K562 (cell line): Measurements from ENCODE around the gene TRIM27. TPM values are rescaled to one million over a fixed set of nuclear protein-coding genes. Genes with fewer than 3 reads are reported as not detected.

Source experiments
- ARID3A ChIP-seq: IDR thresholded peaks from 2 replicates; pipeline ENCODE4 v1.6.1; 2012; ENCODE audit warnings: low read depth, low read length, improper control_type of control experiment, borderline replicate concordance
- BCLAF1 ChIP-seq, 2 experiments: fragments of 450-650 bp in 1 of 2; IDR thresholded peaks; 2 replicates each; pipeline ENCODE4 v1.6.1; 2011 to 2017; ENCODE audit warnings: low read depth in 2 of 2, antibody characterized with exemption in 1 of 2, borderline replicate concordance in 1 of 2, low read length in 1 of 2, mild to moderate bottlenecking in 1 of 2, mixed read lengths in 1 of 2; ENCODE audit not compliant: control insufficient read depth in 1 of 2
- CBFB ChIP-seq: sonication (generic); formaldehyde crosslinking; IDR thresholded peaks from 2 replicates; pipeline ENCODE4 v1.4.0; 2020; ENCODE audit warnings: mild to moderate bottlenecking, missing genetic modification reagents
- CTCF ChIP-seq, 3 experiments: IDR thresholded peaks in 2 of 3; conservative IDR thresholded peaks in 1 of 3; 2 replicates each; pipeline ENCODE4 v1.5.1; 2011 to 2012; ENCODE audit warnings: low read length in 3 of 3, mild to moderate bottlenecking in 3 of 3, control low read depth in 2 of 3, improper control_type of control experiment in 1 of 3, inconsistent platforms in 1 of 3, low read depth in 1 of 3, mixed read lengths in 1 of 3, moderate library complexity in 1 of 3; ENCODE audit not compliant: insufficient read depth in 2 of 3
- HNRNPK ChIP-seq: fragments of 200-400 bp; formaldehyde crosslinking; IDR thresholded peaks from one replicate; pipeline ENCODE4 v1.6.1; 2018; ENCODE audit warnings: mild to moderate bottlenecking, low read depth, low read length; ENCODE audit not compliant: poor library complexity, severe bottlenecking
- KLF16 ChIP-seq: IDR thresholded peaks from 2 replicates; pipeline ENCODE4 v1.6.1; 2016; ENCODE audit warnings: antibody characterized with exemption
- MAZ ChIP-seq, 2 experiments: fragments of 450-650 bp in 1 of 2; sonication (generic) in 1 of 2; formaldehyde crosslinking; IDR thresholded peaks in 1 of 2; conservative IDR thresholded peaks in 1 of 2; 2 replicates each; pipeline versions ENCODE4 v1.4.0 to v1.5.0; 2020; ENCODE audit warnings: mild to moderate bottlenecking in 1 of 2, missing genetic modification reagents in 1 of 2
- MCM7 ChIP-seq, 2 experiments: fragments of 450-650 bp; IDR thresholded peaks; 2 replicates each; pipeline ENCODE4 v1.6.1; 2016 to 2018
- OTX1 ChIP-seq: fragments of 450-650 bp; formaldehyde crosslinking; IDR thresholded peaks from 2 replicates; pipeline ENCODE4 v1.4.0; 2022; ENCODE audit warnings: mild to moderate bottlenecking
- PTTG1 ChIP-seq: fragments of 450-650 bp; IDR thresholded peaks from 2 replicates; pipeline ENCODE4 v1.6.1; 2016; ENCODE audit warnings: low read depth, mild to moderate bottlenecking, missing genetic modification characterization, missing compliant biosample characterization
- RFX1 ChIP-seq: fragments of 450-650 bp; IDR thresholded peaks from 2 replicates; pipeline ENCODE4 v1.6.1; 2016; ENCODE audit warnings: mild to moderate bottlenecking, moderate library complexity
- RHOXF2B ChIP-seq: fragments of 250-450 bp; sonication (Bioruptor Pico); conservative IDR thresholded peaks from 2 replicates; pipeline ENCODE4 v1.5.1; 2021
- SMARCA4 ChIP-seq: fragments of 450-650 bp; IDR thresholded peaks from 2 replicates; pipeline ENCODE4 v1.6.1; 2016
- polyA plus RNA-seq, 8 experiments: library from polyadenylated mRNA; depleted of rRNA in 4 of 8; stranded (reverse) in 5 of 8; unstranded in 3 of 8; fragments of >200 nt; fragmentation: Nextera tagmentation in 2 of 8; fragmentation: Illumina TruSeq in 1 of 8; extraction: Ambion mirVana in 2 of 8; extraction: Trizol in 1 of 8; gene quantifications; 2 replicates each; pipeline versions ENCODE4 v1.2.1 to v1.2.3, GENCODE V29; 2011 to 2014; ENCODE audit warnings: inconsistent platforms in 1 of 8, missing spikeins in 1 of 8
- total RNA-seq, 7 experiments: library from RNA; depleted of rRNA in 6 of 7; stranded (reverse); fragments of >200 nt in 6 of 7; fragmentation: Illumina TruSeq in 2 of 7; extraction: Trizol in 2 of 7; gene quantifications; 2 replicates each; pipeline versions ENCODE4 v1.2.1 to v1.2.3, GENCODE V29; 2011 to 2021; ENCODE audit warnings: low replicate concordance in 1 of 7

The TRIM27 gene
- total and polyA plus RNA-seq, 9 of the 15 experiments (the other 6 are each of a cell fraction or from before 2014, with no cell fraction given), result 37.7 to 235 (median 122) TPM

- TF ChIP-seq RFX1 (no peak), MAZ (CRISPR knock-in tag; conservative IDR thresholded peaks at IDR 0.05 in 1 of 2, IDR thresholded peaks at IDR 0.05 in 1 of 2) (peak; percentile 29 to 54; a peak in 1 of 4 replicates), BCLAF1 (IDR thresholded peaks at IDR 0.05; ENCODE audit: borderline replicate concordance in 1 of 2, control insufficient read depth in 1 of 2, low read depth in 2 of 2, low read length in 1 of 2) (0 out of 4 replicates have a peak, but pooled peaks of 1 of the 2 experiments have one; percentile 77), OTX1 (CRISPR knock-in tag) (no peak), RHOXF2B (CRISPR knock-in tag) (no peak), SMARCA4 (no peak; the same call in 1 of the 2 replicates), CTCF (IDR thresholded peaks at IDR 0.05 in 2 of 3, conservative IDR thresholded peaks at IDR 0.05 in 1 of 3; ENCODE audit: insufficient read depth in 2 of 3, low read depth in 1 of 3, low read length in 3 of 3) (no peak), MCM7 (IDR thresholded peaks at IDR 0.05) (no peak), CBFB (no peak), PTTG1 (tag) (peak; percentile 9; the same call in 1 of the 2 replicates), KLF16 (no peak), ARID3A (peak; percentile 94), HNRNPK (no peak)
Observed at GRCh38 chr6:28953039-28953584, 29.3 kb upstream of the TRIM27 start (continued).
